GM19193 (cell line): Measurements from ENCODE around the gene UBE2F.

Experiments used
- POLR2A ChIP-seq: IDR thresholded peaks from 4 replicates; pipeline ENCODE4 v1.6.1; 2011; ENCODE audit not compliant: insufficient read depth, insufficient read length; ENCODE audit errors: extremely low read depth

Gene UBE2F

DNA sequence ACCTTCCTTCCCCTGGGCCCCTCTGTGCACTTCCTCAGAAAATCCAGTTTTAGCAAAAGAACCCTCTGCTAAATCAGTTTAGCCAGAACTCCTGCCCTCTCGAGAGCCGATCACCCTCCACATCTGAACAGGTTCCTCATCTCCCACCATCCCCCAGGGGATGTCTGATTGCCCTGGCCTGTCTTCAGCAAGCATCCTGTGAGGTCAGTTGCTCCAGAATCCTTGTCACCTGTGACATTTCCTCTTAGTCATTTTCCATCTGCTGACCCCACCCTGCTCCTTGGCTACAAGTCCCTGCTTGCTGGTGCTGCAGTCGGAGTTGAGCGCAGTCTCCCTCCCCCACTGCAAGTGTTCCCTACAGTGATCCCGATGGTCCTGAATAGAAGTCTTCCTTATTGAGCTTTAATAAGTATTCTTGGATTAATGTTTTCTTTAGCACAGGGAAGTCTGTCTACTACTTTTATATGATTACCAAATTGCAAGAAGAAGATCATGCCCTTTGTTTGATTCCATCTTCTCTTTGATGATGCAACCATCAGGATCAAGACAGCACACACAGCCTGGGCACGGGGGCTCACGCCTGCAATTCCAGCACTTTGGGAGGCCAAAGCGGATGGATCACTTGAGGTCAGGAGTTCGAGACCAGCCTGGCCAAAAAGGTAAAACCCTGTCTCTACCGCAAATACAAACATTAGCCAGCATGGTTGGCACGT is 30.9 kb upstream of the UBE2F start:
- no peak for TF ChIP-seq POLR2A

DNA sequence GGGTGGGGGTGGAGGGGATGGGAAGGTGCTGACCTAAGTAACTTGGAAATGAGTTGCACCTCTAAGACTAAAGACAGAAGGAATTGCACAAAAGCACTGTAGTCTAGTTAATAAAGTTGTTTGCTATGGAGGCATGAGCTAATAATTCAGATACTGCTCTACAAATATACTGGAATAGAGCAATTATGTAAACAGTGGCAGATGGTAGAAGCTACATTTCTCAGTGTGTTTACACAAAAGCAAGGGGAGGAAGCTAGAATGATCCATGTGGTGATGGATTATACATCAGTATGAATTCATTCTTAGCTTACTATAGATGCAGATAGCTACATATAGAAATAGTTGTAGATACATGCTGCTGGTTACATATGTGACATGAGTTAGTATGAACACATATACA is 27.6 kb upstream of the UBE2F start:
- no peak for TF ChIP-seq POLR2A

DNA sequence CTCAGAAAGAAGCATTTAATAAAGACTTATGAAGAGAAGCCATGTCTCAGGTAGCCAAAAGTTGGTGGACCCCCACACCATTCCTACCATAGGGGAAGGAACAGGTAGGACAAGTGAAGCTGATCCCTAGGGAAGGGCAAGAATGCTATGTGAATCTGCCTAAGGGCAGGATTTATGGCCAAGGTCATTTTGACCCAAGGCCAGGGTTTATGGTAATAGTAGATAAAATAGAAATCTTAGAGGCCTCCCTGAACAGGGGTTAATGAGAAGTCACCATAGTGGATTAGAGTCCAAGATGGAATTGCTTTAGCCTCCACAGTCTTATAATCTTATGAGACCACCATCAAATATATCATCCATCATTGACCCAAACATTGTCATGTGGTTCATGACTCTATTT is 26.0 kb upstream of the UBE2F start:
- no peak for TF ChIP-seq POLR2A

DNA sequence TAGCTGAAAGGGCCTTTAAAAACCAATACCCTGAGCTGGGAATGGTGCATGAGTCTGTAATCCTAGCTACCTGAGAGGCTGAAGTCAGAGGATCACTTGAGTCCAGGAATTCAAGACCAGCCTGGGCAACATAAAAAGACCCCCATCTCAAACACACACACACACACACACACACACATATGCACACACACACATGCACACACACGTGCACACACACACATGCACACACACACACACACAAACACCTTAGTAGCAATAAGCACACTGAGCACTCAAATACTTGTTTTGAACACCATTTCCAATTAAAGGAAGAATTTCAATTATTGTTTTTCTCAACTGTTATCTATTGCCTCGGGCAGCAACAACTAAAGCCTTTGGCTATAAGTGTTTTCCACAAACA is 25.6 kb upstream of the UBE2F start:
- no peak for TF ChIP-seq POLR2A

DNA sequence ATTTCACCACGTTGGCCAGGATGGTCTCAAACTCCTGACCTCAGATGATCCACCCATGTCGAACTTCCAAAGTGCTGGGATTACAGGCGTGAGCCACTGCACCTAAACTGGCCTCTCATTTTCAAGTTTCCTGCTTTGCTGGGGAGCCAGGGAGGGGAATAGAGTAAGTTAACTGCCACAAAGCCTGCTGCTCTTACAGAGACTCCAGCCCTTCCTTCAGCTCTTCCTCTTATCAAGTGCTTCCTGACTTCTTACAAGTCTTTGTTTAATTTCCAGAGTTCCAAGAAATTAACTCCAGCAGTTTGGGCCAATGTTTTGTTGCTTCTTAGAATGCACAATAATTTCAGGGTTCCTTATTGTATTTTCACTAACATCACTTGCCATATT is 24.3 kb upstream of the UBE2F start:
- TF ChIP-seq POLR2A: no peak

DNA sequence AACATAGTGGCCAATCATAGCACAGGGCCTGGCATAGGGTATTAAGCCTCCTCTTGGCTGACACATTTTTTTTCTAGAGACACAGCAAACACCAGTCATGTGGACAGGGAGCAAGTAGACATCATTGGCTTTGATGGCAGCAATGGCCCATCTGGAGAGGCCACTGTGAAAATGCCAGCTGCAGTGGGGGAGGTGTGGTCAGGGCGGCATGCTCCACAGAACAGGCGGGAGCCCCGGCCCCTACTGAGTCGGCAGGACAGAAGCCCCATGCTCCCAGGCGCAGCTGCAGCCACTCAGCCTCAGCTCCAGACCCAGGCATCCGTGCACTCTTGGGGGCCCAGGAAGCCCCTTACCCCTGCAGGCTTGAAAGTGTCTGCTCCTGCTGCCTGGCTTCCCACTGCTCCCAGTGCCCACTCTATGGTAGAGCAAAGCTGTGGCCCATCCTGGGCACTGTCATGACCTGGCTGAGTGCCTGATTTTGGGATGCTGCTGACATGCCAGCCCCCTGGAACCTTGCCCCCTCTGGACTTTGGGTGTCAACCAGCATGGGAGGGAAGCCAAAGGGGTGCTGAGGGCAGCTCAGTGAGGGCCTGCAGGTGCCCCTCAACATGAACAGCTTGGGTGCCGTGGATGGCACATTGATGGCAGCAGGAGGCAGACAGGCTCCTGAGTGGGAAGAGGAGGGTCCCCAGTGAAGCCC is 23.3 kb upstream of the UBE2F start:
- TF ChIP-seq POLR2A: no peak

DNA sequence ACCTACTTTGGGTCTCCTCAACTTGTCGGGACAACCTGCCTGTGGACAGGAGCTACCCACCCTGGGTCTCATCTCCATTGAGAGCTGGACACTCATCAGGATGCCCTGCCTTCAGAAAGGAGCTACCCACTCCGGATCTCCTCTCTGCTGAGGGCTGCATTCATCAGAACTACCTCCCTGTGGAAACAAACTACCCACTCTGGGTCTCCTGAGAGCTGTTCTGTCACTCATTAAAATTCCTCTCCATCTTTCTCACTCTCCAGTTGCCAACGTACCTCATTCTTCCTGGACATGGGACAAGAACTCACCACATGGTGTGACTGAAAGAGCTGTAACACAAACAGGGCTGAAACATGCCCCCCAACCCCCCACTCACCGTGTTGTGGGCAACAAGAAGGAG is 22.5 kb upstream of the UBE2F start:
- no peak for TF ChIP-seq POLR2A

DNA sequence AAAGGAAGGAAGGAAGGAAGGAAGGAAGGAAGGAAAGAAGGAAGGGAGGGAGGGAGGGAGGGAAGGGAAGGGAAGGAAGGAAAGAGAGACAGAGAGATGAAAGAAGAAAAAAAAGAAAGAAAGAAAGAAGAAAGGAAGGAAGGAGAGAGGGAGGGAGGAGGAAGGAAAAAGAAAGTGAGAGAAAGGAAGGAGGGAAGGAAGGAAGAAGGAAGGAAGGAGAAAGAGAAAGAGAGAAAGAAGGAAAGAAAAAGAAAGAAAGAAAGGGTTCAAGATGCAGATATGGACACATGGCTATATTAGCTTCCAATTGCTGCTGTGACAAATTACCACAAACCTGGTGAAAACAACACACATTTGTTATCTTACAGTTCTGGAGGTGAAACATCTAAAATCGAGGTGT is 20.4 kb upstream of the UBE2F start:
- TF ChIP-seq POLR2A: no peak

DNA sequence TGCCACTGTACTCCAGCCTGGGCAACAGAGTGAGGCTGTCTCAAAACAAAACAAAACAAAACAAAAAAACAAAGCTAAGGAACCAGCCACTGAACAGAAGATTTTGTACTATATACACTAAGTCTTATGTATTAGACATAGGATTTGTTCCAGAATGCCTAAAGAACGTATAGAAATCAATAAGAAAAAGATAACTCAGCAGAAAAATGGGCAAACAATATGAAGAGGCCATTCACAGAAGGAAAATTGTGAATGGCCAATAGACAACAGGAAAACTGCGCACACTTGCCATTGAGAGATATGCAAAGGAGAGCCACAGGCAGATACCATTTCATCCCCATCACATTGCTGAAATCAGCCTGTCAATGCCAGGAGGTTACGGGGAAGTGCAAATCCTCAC is 14.9 kb upstream of the UBE2F start:
- TF ChIP-seq POLR2A: no peak

DNA sequence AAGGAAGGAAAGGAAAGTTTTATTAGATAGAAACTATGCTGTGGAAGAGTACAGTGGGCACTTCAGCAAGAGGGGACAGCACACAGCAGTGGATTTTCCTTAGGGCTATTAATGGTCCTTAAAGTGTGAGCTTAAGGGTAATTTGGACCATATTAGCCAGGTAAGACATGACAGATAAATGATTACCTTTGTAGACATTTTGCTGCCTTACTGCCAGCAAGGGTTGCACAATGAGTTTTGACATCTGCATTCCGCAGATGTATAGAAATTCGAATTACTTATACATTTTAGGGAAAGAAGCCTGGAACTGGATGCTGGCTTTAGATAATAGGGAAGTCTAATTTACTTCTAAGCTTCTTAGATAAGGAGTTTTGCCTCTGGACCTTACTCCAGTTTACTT is 14.0 kb upstream of the UBE2F start:
- TF ChIP-seq POLR2A: no peak

DNA sequence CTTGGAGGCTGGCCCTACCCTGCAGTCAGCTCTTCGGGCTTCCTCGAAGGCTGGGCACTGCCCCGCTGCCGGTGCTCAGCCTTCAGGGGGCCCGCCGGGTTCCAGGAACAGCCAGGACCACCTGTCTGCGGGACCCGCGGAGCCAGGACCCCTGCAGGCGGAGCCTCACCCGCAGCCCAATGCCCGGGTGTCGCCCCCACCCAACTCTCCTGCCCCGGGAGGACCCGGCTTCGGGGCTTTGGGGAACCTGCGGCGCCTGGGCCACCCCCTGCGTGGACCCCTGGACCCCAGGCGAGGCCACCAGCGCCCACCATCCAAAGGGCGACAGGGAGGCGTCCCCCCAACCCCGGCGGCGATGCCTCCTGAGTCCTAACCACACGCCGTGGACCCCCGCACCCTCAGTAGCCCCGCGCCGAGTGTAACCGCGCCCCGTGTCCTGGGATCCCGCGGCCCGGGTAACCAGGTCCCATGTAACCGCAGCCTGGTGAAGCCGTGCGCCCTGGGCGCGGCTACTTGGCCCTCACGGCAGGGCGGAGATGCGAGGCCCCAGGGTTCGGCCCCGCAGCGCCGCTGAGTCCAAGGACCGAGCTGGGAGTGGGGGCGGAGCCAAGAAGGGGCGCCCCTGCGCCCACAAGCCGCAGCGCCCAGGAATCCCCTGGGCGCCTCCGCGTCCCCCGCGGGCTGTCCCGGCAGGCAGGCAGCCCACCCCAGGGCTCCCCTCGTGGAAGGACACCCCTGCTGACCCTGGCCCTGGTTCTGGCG is 11.0 kb upstream of the UBE2F start:
- no peak for TF ChIP-seq POLR2A

DNA sequence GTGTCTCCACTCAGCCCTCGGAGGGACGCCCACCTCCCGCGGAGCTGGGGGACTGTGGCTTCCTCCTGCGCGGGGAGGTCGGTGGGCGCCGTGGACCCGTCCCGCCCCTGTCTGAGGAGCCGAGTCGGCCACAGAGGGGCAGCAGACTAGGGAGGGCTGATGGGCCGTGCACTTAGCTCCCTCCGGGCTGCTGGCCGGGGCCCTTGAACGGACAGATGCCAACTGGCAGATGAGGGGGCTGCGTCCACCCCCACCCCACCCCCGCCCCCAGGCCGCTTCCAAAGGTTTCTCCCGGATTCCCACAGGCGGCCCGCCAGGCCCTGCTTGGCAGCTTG is 10.4 kb upstream of the UBE2F start:
- TF ChIP-seq POLR2A: no peak

DNA sequence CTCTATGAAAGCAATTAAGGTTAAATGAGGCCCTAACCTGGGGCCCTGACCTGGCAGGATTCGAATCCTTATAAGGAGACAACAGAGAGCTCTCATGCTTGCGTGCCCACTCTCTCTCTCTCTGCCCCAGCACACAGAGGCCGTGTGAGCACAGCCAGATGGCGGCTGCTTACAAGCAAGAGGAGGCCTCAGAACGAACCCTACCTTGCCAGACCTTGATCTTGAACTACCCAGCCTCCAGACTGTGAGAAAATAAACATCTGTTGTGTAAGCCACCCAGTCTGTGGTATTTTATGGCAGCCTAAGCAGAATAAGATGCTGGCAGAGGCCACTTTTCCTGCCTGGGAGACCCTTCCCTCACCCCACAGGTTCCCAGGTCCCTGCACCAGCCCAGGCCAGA is 5.2 kb upstream of the UBE2F start:
- no peak for TF ChIP-seq POLR2A

DNA sequence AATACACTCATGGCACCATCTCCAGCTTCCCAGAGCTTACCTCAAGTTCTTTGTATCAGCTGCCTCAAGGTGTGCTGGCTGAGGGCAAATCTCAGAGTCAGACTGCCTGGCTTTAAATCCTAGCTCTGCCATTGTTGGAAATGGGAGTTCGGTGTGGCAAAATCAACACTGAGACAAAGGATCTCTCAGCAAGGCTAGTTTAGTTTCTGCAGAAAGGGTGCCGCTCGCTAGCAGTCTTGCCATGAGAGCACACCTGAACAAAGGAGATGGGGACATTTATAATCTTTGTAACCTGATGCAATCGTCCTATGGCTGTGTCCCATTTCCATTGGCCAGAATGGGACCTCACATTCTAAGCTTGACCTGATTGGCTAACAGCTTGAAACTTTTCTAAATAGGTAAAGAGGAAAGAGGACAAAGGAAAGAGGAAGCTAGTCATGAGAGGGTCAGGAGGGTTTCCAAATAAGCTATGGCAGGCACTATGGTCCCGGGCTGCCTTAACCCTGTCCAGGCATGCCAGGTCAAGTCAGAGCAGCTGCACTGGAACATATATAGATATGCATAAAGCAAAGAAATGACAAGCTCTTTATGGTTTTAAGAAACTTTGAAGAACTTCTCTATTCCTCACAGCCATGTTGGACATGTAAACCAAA is 4.3 kb upstream of the UBE2F start:
- no peak for TF ChIP-seq POLR2A

DNA sequence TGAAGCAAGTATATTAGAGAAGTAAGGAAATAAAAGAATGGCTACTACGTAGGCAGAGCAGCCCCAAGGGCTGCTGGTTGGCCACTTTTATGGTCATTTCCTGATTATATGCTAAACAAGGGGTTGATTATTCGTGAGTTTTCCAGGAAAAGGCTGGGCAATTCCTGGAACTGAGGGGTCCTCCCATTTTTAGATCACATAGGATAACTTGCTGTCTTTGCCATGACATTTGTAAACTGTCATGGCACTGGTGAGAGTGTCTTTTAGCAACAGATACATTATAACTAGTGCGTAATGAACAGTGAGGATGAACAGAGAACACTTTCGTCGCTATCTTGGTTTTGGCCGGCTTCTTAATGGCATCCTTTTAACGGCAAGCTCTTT is 2.6 kb upstream of the UBE2F start:
- no peak for TF ChIP-seq POLR2A

DNA sequence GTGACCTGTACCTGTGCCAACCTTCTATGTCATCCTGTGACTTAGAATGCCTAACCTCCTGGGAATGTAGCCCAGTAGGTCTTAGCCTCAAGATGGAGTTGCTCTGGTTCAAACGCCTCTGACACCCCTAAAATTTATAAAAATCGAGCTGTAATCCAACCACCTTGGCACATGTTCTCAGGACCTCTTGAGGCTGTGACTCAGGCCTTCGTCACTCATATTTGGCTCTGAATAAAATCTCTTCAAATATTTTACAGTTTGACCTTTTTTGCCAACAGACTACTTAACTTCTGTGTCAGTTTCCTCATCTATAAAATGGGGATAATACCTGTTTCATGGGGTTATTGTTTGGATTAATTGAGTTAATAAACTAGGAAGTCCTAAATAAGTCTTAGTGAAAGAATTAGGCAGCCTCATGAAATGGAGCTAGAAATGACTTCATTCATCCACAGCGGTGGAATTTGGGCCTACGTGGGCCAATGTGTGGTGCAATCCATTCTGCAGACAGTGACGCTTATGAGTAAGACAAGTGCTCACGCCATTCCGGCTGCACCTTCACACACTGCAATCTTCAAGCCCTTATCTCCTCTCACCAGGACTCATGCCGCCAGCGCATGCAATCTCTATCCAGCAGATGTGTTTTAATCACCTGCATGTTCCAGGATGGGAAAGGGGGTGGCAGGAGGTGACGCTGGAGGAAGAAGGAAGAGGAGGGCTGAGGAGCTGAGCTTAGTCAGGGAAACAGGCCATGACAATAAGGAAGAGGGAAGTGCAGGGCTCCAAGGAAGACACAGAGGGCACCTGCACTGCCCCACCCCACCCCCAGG is 2.0 kb upstream of the UBE2F start:
- TF ChIP-seq POLR2A: no peak

DNA sequence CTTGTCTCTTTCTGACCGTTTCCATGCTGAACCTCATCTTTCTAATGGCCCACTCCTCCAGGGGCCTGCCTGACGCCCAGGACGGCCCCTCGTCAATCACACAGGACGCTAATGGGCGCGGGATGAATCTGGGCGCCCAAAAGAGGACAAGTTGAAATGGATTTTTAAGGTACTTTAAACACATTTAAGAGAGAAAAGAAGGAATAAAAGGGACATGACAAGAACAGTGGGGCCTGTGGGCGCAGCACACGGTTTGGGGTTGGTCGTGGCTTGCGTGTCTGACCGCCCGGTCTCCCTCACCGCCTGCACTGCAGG is 607 bp upstream of the UBE2F start:
- TF ChIP-seq POLR2A: no peak
